Fibroblast of pulmonary artery (primary cell): ENCODE data around the gene RAB43.
"Not testable (repeated sequence)": the region's sequence is repeated elsewhere in the genome, so short reads cannot be mapped to it uniquely, and the experiment has no call there.

Experiments
- DNase-seq: peaks from one replicate; pipeline ENCODE4 v3.0.0-alpha.2; 2010; ENCODE audit warnings: low read depth
- H3K4me3 ChIP-seq: replicated peaks from 2 replicates; pipeline ENCODE4 v1.5.1; 2011; ENCODE audit warnings: low read depth, mild to moderate bottlenecking, control low read depth, low read length, moderate library complexity
- CTCF ChIP-seq: IDR thresholded peaks from 2 replicates; pipeline ENCODE4 v1.5.1; 2011; ENCODE audit warnings: mild to moderate bottlenecking, control low read depth, low read length, inconsistent platforms; ENCODE audit errors: missing control alignments

Gene RAB43

DNA sequence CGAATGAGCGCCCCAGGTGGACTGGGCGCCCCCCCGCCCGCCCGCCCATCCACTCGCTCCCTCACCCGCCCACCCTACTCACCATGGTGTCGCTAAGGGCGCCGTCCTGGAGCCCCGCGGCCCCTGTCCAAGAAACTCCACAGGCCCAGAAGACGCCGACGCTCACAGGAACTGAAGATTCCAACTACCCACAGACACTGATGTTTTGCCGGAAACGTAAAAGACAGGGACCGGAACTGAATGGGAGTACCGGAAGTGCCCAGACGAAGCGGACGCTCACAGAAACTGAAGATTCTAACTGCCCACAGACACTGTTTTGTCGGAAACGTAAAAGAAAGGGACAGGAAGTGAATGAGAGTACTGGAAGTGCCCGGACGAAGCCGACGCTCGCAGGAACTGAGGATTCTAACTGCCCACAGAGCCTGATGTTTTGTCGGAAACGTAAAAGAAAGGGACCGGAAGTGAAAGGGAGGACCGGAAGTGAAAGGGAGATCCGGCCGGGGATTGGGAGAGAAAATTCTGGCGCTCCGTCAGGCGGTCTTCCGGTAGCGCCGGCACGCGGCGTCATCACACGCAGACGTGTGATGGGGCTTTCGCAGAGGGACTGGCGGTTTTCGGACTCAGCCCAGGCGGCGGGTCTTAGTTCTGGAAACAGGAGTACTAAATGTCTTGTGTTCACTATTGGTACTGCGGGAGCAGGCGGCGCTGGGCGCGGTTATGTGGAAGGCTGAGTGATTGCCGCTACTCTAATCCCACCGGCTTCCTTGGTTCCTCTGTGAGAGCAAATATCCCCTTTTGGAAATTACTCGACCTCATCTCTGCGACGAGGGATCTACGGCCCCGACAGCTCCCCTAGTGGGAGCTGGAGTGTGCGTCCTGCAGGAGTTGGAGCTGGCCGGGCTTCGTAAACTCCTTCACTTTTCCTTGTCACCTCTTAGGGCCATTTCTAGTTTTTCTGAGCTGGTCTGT, 39.6 kb upstream of the RAB43 start, which contains the start of gene ISY1:
ISY1 (minus strand) TSS at position 173 of the 969 bp plus-strand sequence; CDS start at position 85, 88 bp downstream.
- DNase-seq: peak; percentile 98
- peak; percentile 82 for TF ChIP-seq CTCF
- peak within 1 kb of the TSS; percentile 80 for H3K4me3 ChIP-seq

GRCh38 chr3:129144786-129145185, 23.2 kb upstream of the RAB43 start:
- DNase-seq: no peak
- TF ChIP-seq CTCF: no peak
- H3K4me3 ChIP-seq: no peak overlapping the region

- H3K4me3 ChIP-seq, DNase-seq: not testable (repeated sequence)
These were observed 19.4 kb upstream of the RAB43 start for GRCh38 chr3:129141011-129141410.

- no peak for DNase-seq
- H3K4me3 ChIP-seq: no peak overlapping the region
- no peak for TF ChIP-seq CTCF
These were observed 18.3 kb upstream of the RAB43 start for GRCh38 chr3:129139911-129140310.

DNA sequence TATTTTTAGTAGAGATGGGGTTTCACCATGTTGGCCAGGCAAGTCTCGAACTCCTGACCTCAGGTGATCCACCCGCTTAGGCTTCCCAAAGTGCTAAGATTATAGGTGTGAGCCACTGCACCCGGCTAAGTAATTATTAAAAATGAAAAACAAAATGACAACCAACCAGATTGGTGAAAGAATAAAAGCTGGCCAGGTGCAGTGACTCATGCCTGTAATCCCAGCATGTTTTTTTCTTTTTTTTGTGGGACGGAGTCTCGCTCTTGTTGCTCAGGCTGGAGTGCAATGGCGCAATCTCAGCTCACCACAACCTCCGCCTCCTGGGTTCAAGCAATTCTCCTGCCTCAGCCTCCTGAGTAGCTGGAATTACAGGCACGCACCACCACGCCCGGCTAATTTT, 14.7 kb upstream of the RAB43 start:
- DNase-seq, H3K4me3 ChIP-seq: not testable (repeated sequence)

DNA sequence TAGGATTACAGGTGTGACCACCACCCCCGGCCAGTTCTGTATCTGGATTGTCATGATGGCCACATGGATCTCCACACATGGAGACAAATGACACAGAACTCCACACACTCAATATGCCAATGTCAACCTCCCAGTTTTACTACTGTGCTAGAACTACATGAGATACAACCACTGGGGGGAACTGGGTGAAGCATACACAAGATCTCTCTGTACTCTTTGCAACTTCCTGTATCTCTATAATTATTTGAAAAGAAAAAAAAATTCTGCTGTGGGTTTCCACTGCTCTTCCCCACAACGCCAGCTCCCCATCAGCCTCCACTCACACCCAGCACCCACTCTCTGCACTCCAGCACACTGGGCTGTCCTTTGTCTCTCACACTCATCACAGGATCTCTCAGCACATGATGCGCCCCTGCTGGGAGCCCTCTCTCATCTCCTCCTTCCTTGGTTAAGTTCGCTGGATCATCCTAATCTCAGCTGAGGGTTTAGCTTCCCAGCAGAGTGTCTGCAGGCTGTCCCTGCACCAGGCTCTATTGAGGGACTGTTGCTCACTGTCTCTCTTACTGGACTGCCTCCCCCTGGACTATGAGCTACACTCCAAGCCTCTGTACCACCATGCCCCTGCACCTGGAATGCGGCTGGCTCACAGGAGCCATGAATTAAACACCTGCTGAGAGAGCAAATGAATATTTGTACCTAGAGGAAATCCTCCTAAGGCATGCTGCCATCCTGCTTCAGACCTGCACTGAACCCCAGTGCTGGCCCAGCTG, 10.7 kb upstream of the RAB43 start:
- no peak overlapping the region for H3K4me3 ChIP-seq
- TF ChIP-seq CTCF: no peak
- no peak for DNase-seq

DNA sequence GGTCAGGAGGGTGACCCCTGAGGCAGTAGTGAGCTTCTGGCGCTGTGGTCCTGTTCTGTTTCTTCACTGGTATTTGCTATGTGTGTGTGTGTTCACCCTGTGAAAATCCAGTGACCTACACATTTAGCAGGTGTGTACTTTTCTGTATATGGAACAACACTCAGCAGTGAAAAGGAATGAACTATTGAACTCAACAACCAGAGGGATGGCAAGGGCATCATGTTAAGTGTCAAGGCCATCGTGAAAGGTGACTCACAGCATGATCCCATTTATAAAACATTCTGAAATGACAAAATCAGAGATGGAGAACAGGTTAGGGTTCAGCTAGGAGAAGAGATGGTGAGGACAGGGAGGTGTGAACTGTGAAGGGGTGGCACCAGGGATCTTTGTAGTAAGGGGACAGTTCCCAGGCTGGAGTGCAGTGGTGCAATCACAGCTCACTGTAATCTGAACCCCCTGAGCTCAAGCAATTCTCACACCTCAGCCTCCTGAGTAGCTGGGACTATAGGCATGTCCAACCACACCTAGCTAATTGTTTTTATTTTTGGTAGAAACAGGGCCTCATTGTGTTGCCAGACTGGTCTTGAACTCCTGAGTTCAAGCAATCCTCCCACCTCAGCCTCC, 10.0 kb upstream of the RAB43 start:
- H3K4me3 ChIP-seq: no peak overlapping the region
- no peak for DNase-seq
- TF ChIP-seq CTCF: no peak
